Muscle of leg (tissue), 11 donors: Measurements from ENCODE around the gene CMIP. TPM values are rescaled to one million over a fixed set of nuclear protein-coding genes. Genes with fewer than 3 reads are reported as not detected.

Source experiments
- DNase-seq: peaks from one replicate; pipeline ENCODE4 v3.0.0; 2013
- H3K27ac ChIP-seq: one replicate; pipeline ENCODE4 v1.5.1; 2013; ENCODE audit warnings: mild to moderate bottlenecking, low read length, control low read depth
- H3K27me3 ChIP-seq: one replicate; pipeline ENCODE4 v1.6.1; 2013; ENCODE audit warnings: low read length; ENCODE audit not compliant: control insufficient read depth, insufficient read depth
- H3K36me3 ChIP-seq: one replicate; pipeline ENCODE4 v1.6.1; 2013; ENCODE audit warnings: low read length; ENCODE audit not compliant: control insufficient read depth, insufficient read depth
- H3K4me1 ChIP-seq: one replicate; pipeline ENCODE4 v1.6.1; 2013; ENCODE audit warnings: low read length; ENCODE audit not compliant: control insufficient read depth, insufficient read depth
- H3K4me3 ChIP-seq: one replicate; pipeline ENCODE4 v1.5.1; 2013; ENCODE audit warnings: low read length, control low read depth
- H3K9me3 ChIP-seq: replicated peaks from 2 replicates; pipeline ENCODE4 v1.6.1; 2013; ENCODE audit warnings: low read depth, low read length; ENCODE audit not compliant: control insufficient read depth
- WGBS: methylation state at CpG from one replicate; pipeline ENCODE4 v1.1.5; 2013; ENCODE audit warnings: missing lambda C conversion rate; ENCODE audit not compliant: insufficient coverage; 5-methylcytosine and 5-hydroxymethylcytosine counted together
- polyA plus RNA-seq, 8 donors: library from polyadenylated mRNA; unstranded; fragments of 120-200 nt; gene quantifications; one replicate each; pipeline versions ENCODE4 v1.2.1 to v1.2.3, GENCODE V29; 2013; ENCODE audit warnings: inconsistent platforms in 1 of 8, low replicate concordance in 1 of 8; ENCODE audit not compliant: insufficient read length in 8 of 8, insufficient read depth in 1 of 8
- total RNA-seq: library from RNA; stranded (reverse); fragments of 120-200 nt; gene quantifications from one replicate; pipeline ENCODE4 v1.2.4, GENCODE V29; 2013

Gene CMIP
- total and polyA plus RNA-seq, 9 donors = 5.5 to 24.3 (median 18.8) TPM

- DNase-seq = no peak
- Histone ChIP-seq H3K36me3 (peaks cover 3% of the 10 kb centered on the region), H3K4me1 (peaks cover 23% of the 10 kb centered on the region), H3K4me3 (no peak overlapping the region), H3K9me3 (peaks cover 2% of the 10 kb centered on the region), H3K27me3 (no peaks in the 10 kb centered on the region), H3K27ac (no peak overlapping the region)
- 87% methylated on average over 7 of the region's 10 CpGs for WGBS
These were observed 71.1 kb downstream of the CMIP start for GRCh38 chr16:81515721-81516120.

DNA sequence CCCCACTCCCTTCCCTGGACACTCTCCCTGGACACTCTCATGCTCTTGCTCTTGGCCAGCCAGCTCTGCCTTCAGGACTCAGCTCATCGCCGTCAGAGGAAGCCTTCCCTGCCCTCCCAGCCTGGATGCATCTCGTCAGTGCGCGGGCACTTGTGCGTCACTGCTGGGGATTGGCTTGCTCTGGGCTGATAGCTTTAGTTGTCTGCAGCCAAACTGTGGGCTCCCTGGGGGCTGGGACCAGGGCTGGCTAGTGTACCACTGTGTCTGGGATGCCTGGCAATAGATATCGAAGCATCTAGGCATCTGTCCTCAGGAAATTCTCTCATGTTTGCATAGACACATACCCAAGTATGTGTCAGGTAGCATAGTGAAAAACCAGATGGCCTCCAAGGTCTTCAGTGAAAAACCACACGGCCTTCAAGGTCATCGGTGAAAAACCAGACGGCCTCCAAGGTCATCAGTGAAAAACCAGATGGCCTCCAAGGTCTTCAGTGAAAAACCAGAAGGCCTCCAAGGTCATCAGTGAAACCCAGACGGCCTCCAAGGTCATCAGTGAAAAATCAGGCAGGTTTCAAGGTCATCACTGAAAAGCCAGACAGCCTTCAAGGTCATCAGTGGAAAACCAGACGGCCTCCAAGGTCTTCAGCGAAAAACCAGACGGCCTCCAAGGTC lies 72.0 kb downstream of the CMIP start:
- Histone ChIP-seq H3K27ac (no peak overlapping the region), H3K4me1 (peaks cover 23% of the 10 kb centered on the region)
- DNase-seq = no peak

DNA sequence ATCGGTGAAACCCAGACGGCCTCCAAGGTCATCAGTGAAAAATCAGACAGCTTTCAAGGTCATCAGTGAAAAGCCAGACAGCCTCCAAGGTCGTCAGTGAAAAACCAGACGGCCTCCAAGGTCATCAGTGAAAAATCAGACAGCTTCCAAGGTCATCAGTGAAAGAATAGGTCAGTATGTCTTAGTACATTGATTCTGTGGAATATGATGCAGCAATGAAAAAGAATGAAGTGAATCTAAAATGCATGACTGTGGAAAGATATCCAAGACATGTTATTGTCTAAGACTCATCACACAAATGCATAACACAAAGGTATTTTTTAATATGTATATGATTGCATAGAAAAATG lies 72.5 kb downstream of the CMIP start:
- Histone ChIP-seq H3K9me3 (no peaks in the 10 kb centered on the region), H3K36me3 (peaks cover 3% of the 10 kb centered on the region), H3K4me3 (no peak overlapping the region), H3K4me1 (peaks cover 23% of the 10 kb centered on the region), H3K27ac (no peak overlapping the region), H3K27me3 (no peaks in the 10 kb centered on the region)
- no peak for DNase-seq
- 82% methylated on average over 3 of the region's 4 CpGs for WGBS

More for the DNA sequence above, 72.0 kb downstream of the CMIP start:
- 75% methylated on average over 14 of the region's 14 CpGs for WGBS
- Histone ChIP-seq H3K36me3 (peaks cover 3% of the 10 kb centered on the region), H3K27me3 (no peaks in the 10 kb centered on the region), H3K4me3 (no peak overlapping the region), H3K9me3 (no peaks in the 10 kb centered on the region)

GRCh38 chr16:81517629-81518438 lies 73.2 kb downstream of the CMIP start:
- H3K9me3 ChIP-seq = no peaks in the 10 kb centered on the region
- DNase-seq = no peak
- H3K27me3 ChIP-seq = no peaks in the 10 kb centered on the region
- H3K4me1 ChIP-seq = peaks cover 23% of the 10 kb centered on the region
- peaks cover 3% of the 10 kb centered on the region for H3K36me3 ChIP-seq
- H3K4me3 ChIP-seq = no peak overlapping the region
- no peak overlapping the region for H3K27ac ChIP-seq
- 70% methylated on average over 13 of the region's 20 CpGs for WGBS

DNA sequence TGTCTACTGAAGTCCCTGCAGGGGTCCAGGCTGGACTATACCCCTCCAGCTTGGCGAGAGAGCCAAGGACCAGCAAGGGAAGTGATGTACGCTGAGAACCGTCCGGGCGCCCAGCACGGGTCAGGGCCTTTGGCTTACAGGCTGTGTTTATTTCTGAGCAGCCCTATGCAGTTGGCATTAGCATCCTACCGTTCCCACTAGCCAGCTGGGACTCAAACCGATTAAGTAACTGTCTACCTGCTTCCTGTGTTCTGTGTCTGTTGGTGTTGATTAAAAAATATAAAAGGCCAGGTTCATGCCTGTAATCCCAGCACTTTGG lies 73.8 kb downstream of the CMIP start:
- H3K4me3 ChIP-seq = no peak overlapping the region
- H3K27ac ChIP-seq = no peak overlapping the region
- H3K27me3 ChIP-seq = no peaks in the 10 kb centered on the region
- H3K9me3 ChIP-seq = no peaks in the 10 kb centered on the region
- no peak for DNase-seq
- H3K4me1 ChIP-seq = peaks cover 17% of the 10 kb centered on the region
- 81% methylated on average over 6 of the region's 8 CpGs for WGBS
- peaks cover 3% of the 10 kb centered on the region for H3K36me3 ChIP-seq

GRCh38 chr16:81519301-81520150 lies 74.9 kb downstream of the CMIP start:
- Histone ChIP-seq H3K27ac (no peak overlapping the region), H3K27me3 (no peaks in the 10 kb centered on the region), H3K9me3 (no peaks in the 10 kb centered on the region), H3K4me3 (no peak overlapping the region), H3K4me1 (peaks cover 12% of the 10 kb centered on the region), H3K36me3 (peaks cover 3% of the 10 kb centered on the region)
- DNase-seq = no peak
- WGBS = 84% methylated on average over 6 of the region's 9 CpGs

DNA sequence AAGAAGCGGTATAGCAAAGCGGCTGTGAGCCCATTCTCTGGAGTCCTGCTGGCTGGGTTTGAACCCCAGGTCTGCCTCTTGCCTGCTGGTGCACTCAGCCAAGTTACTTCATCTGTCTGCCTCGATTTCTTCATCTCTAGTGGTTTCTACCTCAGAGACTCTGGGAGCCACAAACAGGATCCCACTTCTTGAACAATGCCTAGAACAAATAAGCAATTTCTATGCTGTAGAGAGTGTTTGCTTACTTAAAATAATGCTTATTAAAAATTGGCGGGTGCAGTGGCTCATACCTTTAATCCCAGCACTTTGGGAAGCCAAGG lies 75.5 kb downstream of the CMIP start:
- DNase-seq = no peak
- Histone ChIP-seq H3K36me3 (peaks cover 3% of the 10 kb centered on the region), H3K27me3 (no peaks in the 10 kb centered on the region), H3K4me3 (no peak overlapping the region), H3K9me3 (no peaks in the 10 kb centered on the region), H3K4me1 (peaks cover 12% of the 10 kb centered on the region), H3K27ac (no peak overlapping the region)
- 100% methylated on average over 2 of the region's 4 CpGs for WGBS

- WGBS = 67% methylated on average over 3 of the region's 5 CpGs
- Histone ChIP-seq H3K9me3 (no peaks in the 10 kb centered on the region), H3K36me3 (peaks cover 3% of the 10 kb centered on the region), H3K27ac (no peak overlapping the region), H3K27me3 (no peaks in the 10 kb centered on the region), H3K4me3 (no peak overlapping the region), H3K4me1 (peaks cover 10% of the 10 kb centered on the region)
- DNase-seq = no peak
These were observed 76.0 kb downstream of the CMIP start for GRCh38 chr16:81520560-81521135.

DNA sequence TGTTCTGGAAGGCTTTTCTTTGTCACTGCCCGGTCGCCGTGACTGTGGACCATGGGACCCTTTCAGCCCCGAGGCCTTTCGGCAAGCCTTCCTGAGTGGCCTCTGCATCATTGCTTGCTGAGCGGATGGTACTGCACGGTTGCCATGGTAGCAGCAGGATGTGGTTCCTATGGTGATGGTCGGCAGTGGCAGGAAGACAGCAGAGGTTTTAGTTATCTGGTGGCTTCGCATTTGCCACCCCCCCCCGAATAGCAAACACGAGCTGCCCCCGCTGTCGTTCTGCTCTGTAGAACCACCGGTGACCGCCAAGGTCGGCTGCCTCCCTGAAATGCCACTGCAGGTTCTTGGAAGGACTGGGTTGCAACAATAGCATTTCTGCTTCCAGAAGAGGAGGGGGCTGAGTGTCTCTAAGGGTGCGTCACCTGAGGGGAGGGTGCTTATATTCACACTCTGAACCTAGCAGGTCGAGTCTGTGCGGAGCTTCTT lies 76.6 kb downstream of the CMIP start:
- Histone ChIP-seq H3K4me3 (no peak overlapping the region), H3K36me3 (peaks cover 3% of the 10 kb centered on the region), H3K9me3 (no peaks in the 10 kb centered on the region), H3K27ac (no peak overlapping the region), H3K4me1 (peaks cover 5% of the 10 kb centered on the region), H3K27me3 (no peaks in the 10 kb centered on the region)
- WGBS = 74% methylated on average over 10 of the region's 19 CpGs
- no peak for DNase-seq
